Dermis microvascular lymphatic vessel endothelial cell (primary cell): Measurements from ENCODE around the gene MMP19. TPM values are rescaled to one million over a fixed set of nuclear protein-coding genes. Genes with fewer than 3 reads are reported as not detected.
A peak's percentile ranks its signal among the peaks of the same experiment; 100 is the strongest.
"Not testable (repeated sequence)": the region's sequence is repeated elsewhere in the genome, so short reads cannot be mapped to it uniquely, and the experiment has no call there.

Experiments
- DNase-seq, 2 donors: peaks; one replicate each; pipeline versions ENCODE4 v3.0.0 to v3.0.0-alpha.2; 2010; ENCODE audit warnings: low read depth in 2 of 2
- total RNA-seq: library from RNA; depleted of rRNA; stranded (reverse); fragments of >200 nt; gene quantifications from 2 replicates; pipeline ENCODE4 v1.2.1, GENCODE V29; 2014

The MMP19 gene
- 0.51 and 0.63 TPM in 2 replicates for total RNA-seq

- DNase-seq, result peak; percentile 20 to 31
Measured at GRCh38 chr12:55842681-55843429, at the start of gene MMP19. MMP19 (minus strand) TSS chr12:55842936; CDS start chr12:55842830, 106 bp downstream.

- no peak for DNase-seq
Measured at GRCh38 chr12:55891310-55891709, 48.6 kb upstream of the MMP19 start.

- DNase-seq, result no peak
Measured at GRCh38 chr12:55885113-55885512, 42.4 kb upstream of the MMP19 start.

- DNase-seq, result no peak
Measured at GRCh38 chr12:55877824-55878223, 35.1 kb upstream of the MMP19 start.

- no peak for DNase-seq
Measured at GRCh38 chr12:55875704-55876467, 33.1 kb upstream of the MMP19 start.

GRCh38 chr12:55874443-55874842 lies 31.7 kb upstream of the MMP19 start:
- DNase-seq, result no peak

- DNase-seq, result not testable (repeated sequence)
Measured at GRCh38 chr12:55866454-55867004, 23.8 kb upstream of the MMP19 start.

GRCh38 chr12:55865327-55865726 lies 22.6 kb upstream of the MMP19 start:
- DNase-seq, result no peak

GRCh38 chr12:55862931-55863330 lies 20.2 kb upstream of the MMP19 start:
- DNase-seq, result not testable (repeated sequence)

- no peak for DNase-seq
Measured at GRCh38 chr12:55862286-55862685, 19.6 kb upstream of the MMP19 start.

GRCh38 chr12:55861871-55862270 lies 19.1 kb upstream of the MMP19 start:
- DNase-seq, result no peak

- DNase-seq, result no peak
Measured at GRCh38 chr12:55861396-55861795, 18.7 kb upstream of the MMP19 start.

- no peak for DNase-seq
Measured at GRCh38 chr12:55852740-55853139, 10.0 kb upstream of the MMP19 start.

- DNase-seq, result no peak
Measured at GRCh38 chr12:55850893-55851292, 8.2 kb upstream of the MMP19 start.

- no peak for DNase-seq
Measured at GRCh38 chr12:55850401-55850800, 7.7 kb upstream of the MMP19 start.

GRCh38 chr12:55849616-55850343 lies 7.0 kb upstream of the MMP19 start:
- DNase-seq, result no peak

GRCh38 chr12:55847603-55848291 lies 5.0 kb upstream of the MMP19 start:
- DNase-seq, result peak; percentile 93 to 97

- peak in 1 of 2 donors; percentile 34 for DNase-seq
Measured at GRCh38 chr12:55847033-55847432, 4.3 kb upstream of the MMP19 start.

GRCh38 chr12:55845785-55846496 lies 3.2 kb upstream of the MMP19 start:
- no peak for DNase-seq

- DNase-seq, result no peak
Measured at GRCh38 chr12:55845361-55845760, 2.6 kb upstream of the MMP19 start.

GRCh38 chr12:55844961-55845360 lies 2.2 kb upstream of the MMP19 start:
- no peak for DNase-seq
